WERI-Rb-1 (cell line): ENCODE results near the gene TP73.

Source experiments
- DNase-seq: peaks from one replicate; pipeline ENCODE4 v3.0.0-alpha.2; 2020
- H3K27ac ChIP-seq: fragments of 250-450 bp; sonication (Bioruptor Pico); 2 replicates; pipeline ENCODE4 v1.5.1; 2020; ENCODE audit warnings: mild to moderate bottlenecking, moderate library complexity
- H3K27me3 ChIP-seq: fragments of 250-450 bp; sonication (Bioruptor Pico); 2 replicates; pipeline ENCODE4 v1.5.1; 2021; ENCODE audit warnings: mild to moderate bottlenecking, low read depth, moderate library complexity; ENCODE audit not compliant: insufficient read depth, severe bottlenecking
- H3K36me3 ChIP-seq: fragments of 250-450 bp; sonication (Bioruptor Pico); 2 replicates; pipeline ENCODE4 v1.5.1; 2020; ENCODE audit warnings: mild to moderate bottlenecking, moderate library complexity
- H3K4me3 ChIP-seq: 2 replicates; pipeline ENCODE4 v1.5.1; 2011; ENCODE audit warnings: low read depth, mild to moderate bottlenecking, control low read depth, low read length
- H3K9me3 ChIP-seq: fragments of 250-450 bp; sonication (Bioruptor Pico); 2 replicates; pipeline ENCODE4 v1.5.1; 2021; ENCODE audit warnings: mild to moderate bottlenecking, moderate library complexity; ENCODE audit not compliant: severe bottlenecking
- TF ChIP-seq, protein P1 (sequence below): IDR thresholded peaks from 2 replicates; pipeline ENCODE4 v1.5.1; 2011; ENCODE audit warnings: low read depth, mild to moderate bottlenecking, control low read depth, inconsistent platforms, low read length

Gene TP73

DNA sequence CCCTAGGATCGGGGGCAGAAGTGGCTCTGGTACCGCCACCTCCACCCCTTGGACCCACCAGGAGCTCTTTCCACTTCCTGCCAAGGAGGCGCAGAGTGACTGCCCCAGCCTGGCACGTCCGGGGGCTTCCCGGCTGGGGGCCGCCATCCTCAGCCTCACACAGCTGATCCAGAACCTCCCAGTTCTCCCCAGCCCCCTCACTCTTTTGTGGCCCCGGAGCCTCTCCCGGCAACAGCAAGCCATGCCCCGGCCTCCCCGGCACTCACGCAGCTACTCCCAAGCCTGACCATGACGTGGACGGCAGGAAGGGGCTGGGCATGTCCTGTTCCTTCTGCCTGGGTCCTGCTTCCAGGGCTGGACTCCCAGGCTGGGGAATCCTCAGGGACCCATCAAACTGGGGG lies 17.1 kb downstream of the TP73 start:
- H3K27me3 ChIP-seq, result no peaks in the 10 kb centered on the region
- peaks cover 3% of the 10 kb centered on the region for H3K36me3 ChIP-seq
- H3K27ac ChIP-seq, result no peak overlapping the region
- H3K4me3 ChIP-seq, result no peak overlapping the region
- DNase-seq, result no peak
- TF ChIP-seq, protein P1, sequence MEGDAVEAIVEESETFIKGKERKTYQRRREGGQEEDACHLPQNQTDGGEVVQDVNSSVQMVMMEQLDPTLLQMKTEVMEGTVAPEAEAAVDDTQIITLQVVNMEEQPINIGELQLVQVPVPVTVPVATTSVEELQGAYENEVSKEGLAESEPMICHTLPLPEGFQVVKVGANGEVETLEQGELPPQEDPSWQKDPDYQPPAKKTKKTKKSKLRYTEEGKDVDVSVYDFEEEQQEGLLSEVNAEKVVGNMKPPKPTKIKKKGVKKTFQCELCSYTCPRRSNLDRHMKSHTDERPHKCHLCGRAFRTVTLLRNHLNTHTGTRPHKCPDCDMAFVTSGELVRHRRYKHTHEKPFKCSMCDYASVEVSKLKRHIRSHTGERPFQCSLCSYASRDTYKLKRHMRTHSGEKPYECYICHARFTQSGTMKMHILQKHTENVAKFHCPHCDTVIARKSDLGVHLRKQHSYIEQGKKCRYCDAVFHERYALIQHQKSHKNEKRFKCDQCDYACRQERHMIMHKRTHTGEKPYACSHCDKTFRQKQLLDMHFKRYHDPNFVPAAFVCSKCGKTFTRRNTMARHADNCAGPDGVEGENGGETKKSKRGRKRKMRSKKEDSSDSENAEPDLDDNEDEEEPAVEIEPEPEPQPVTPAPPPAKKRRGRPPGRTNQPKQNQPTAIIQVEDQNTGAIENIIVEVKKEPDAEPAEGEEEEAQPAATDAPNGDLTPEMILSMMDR, result no peak
- H3K9me3 ChIP-seq, result no peaks in the 10 kb centered on the region

DNA sequence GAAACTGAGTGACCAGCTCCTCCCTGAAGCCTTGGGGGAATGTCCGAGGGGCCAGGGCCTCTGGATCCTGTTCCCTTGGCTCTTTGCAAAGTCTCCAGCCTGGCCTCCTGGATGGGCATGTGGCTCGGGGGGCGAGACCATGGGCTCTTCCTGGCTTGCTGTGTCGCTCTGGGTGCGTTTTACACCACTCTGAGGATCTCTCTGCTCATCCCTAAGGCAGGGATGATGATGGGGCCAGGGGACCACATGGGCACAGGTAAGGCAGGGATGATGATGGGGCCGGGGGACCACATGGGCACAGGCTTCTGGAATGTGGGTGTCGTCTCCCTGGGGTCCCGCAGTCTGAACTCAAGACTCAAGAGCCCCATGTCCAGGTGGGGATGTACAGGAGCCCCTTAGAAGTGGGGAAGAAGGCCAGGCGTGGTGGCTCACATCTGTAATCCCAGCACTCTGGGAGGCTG lies 17.7 kb downstream of the TP73 start:
- Histone ChIP-seq H3K27ac (no peak overlapping the region), H3K36me3 (no peaks in the 10 kb centered on the region; the same call in none of the 2 replicates), H3K4me3 (no peak overlapping the region), H3K27me3 (no peaks in the 10 kb centered on the region), H3K9me3 (no peaks in the 10 kb centered on the region)
- TF ChIP-seq, protein P1, result no peak
- DNase-seq, result no peak

- Histone ChIP-seq H3K27me3 (no peaks in the 10 kb centered on the region), H3K27ac (no peak overlapping the region), H3K36me3 (no peaks in the 10 kb centered on the region; the same call in none of the 2 replicates), H3K9me3 (no peaks in the 10 kb centered on the region), H3K4me3 (no peak overlapping the region)
- TF ChIP-seq, protein P1, result no peak
- no peak for DNase-seq
Measured at GRCh38 chr1:3670823-3671265, 18.5 kb downstream of the TP73 start.

DNA sequence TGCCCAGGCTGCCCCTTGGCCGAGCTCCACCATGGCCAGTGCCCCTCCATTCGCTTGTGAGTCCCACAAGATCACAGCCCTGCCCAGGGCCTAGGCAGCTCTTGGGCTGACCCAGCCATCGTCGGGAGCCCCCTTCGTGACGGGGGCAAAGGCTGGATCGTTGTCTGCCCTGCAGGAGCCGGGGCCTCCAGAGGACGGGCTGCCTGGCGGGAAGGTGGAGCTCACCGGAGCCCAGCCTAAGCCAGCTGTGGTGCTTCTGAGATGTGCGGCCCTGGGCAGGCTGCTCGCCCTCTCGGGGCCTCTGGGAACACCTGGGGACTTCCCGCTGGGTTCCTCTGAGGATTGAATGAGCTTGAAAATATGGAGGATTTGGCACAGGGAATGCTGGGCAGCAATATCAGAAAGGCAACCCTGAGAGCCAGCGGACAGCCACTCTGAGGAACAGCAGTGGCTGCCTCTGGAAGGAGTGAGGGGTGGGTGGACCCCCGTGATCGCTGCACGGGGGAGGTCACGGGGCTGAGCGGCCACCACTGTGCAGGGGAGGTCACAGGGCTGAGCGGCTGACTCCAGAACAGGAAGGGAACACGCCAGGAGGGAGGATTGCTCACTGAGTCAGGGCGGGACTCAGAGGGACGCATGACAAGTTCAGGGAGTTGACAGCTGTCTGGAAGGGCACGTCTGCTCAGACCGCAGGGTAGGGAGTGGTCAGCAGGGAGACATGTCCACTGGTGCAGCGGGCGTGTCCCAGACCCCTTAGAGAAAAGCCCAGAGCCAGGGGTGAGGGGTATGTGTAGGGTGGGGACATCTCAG lies 19.3 kb downstream of the TP73 start:
- DNase-seq, result no peak
- no peak overlapping the region for H3K27ac ChIP-seq
- TF ChIP-seq, protein P1, result no peak
- no peaks in the 10 kb centered on the region; the same call in none of the 2 replicates for H3K36me3 ChIP-seq
- no peak overlapping the region for H3K4me3 ChIP-seq
- H3K9me3 ChIP-seq, result no peaks in the 10 kb centered on the region
- H3K27me3 ChIP-seq, result no peaks in the 10 kb centered on the region

DNA sequence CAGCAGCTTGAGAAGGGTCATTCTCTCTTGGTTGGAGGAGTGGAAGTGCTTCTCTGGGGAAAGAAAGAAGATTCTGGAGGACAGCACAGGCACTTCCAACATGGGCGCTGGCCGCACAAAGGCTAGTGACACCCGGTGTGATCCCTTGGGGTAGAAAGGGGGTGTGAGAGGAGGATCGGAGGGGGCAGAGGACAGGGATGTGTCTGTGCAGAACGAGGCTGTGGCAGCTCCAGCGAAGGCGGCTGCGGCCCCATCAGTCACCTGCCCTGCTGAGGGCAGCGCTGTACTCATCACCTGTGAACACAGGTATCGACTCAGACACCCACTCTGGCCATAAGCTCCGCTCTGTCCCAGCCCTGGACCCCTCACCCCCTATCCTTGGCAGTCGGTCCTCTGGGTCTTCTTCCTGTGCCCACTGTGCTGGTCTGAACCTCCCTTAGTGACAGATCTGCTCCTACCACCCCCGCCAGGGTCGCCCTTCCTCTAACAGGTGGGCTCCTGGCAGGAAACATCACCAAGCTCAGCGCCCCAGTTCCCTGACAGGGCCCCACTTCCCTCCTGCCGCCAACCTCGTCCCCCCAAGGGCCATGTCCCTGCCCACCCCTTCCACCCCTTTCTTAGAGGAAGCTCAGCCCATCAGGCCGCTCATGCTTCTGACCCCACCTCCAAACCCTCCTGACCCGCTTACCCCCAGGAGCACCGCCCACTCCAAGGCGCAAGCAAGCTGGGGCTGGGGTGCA lies 20.1 kb downstream of the TP73 start:
- Histone ChIP-seq H3K36me3 (no peaks in the 10 kb centered on the region; the same call in 1 of the 2 replicates), H3K27me3 (no peaks in the 10 kb centered on the region), H3K4me3 (no peak overlapping the region), H3K27ac (no peak overlapping the region), H3K9me3 (no peaks in the 10 kb centered on the region)
- DNase-seq, result no peak
- TF ChIP-seq, protein P1, result no peak
